Mesothelial cell of epicardium (in vitro differentiated cells): ENCODE results near the gene CELF6. TPM values are rescaled to one million over a fixed set of nuclear protein-coding genes. Genes with fewer than 3 reads are reported as not detected.

Experiments used
- DNase-seq, 2 experiments: peaks; one replicate each; pipeline ENCODE4 v3.0.0; 2021; ENCODE audit warnings: low spot score in 2 of 2; ENCODE audit not compliant: unreplicated experiment in 2 of 2
- H3K27ac Mint-ChIP-seq: 2 replicates; pipeline ENCODE4 v1.8.0; 2021; ENCODE audit warnings: mixed read lengths
- H3K27me3 Mint-ChIP-seq: 2 replicates; pipeline ENCODE4 v1.8.0; 2021; ENCODE audit warnings: low read depth, mixed read lengths
- H3K36me3 Mint-ChIP-seq: 2 replicates; pipeline ENCODE4 v1.8.0; 2021; ENCODE audit warnings: mixed read lengths
- H3K4me1 Mint-ChIP-seq: 2 replicates; pipeline ENCODE4 v1.8.0; 2021; ENCODE audit warnings: mixed read lengths
- H3K4me3 Mint-ChIP-seq: 2 replicates; pipeline ENCODE4 v1.8.0; 2021; ENCODE audit warnings: mild to moderate bottlenecking, moderate library complexity, mixed read lengths
- H3K9me3 Mint-ChIP-seq: 2 replicates; pipeline ENCODE4 v1.8.0; 2021; ENCODE audit warnings: mixed read lengths
- CTCF ChIP-seq: fragments of 200-600 bp; sonication (generic); IDR thresholded peaks from one replicate; pipeline ENCODE4 v1.5.0; 2021; ENCODE audit warnings: antibody characterized with exemption; ENCODE audit not compliant: unreplicated experiment
- total RNA-seq: library from RNA; stranded (reverse); gene quantifications from 3 replicates; pipeline ENCODE4 v1.2.1, GENCODE V29; 2021

The CELF6 gene
- total RNA-seq, 1 donor from 2014 or later, result 1.2 TPM

- Mint-ChIP-seq H3K4me3 (no peak overlapping the region), H3K9me3 (no peaks in the 10 kb centered on the region), H3K27me3 (no peaks in the 10 kb centered on the region), H3K4me1 (no peaks in the 10 kb centered on the region), H3K36me3 (peaks cover 6% of the 10 kb centered on the region), H3K27ac (no peak overlapping the region)
- no peak for DNase-seq
- TF ChIP-seq CTCF, result no peak
Measured at GRCh38 chr15:72358650-72359171, 38.8 kb upstream of the CELF6 start.

GRCh38 chr15:72358121-72358520, 38.2 kb upstream of the CELF6 start:
- no peaks in the 10 kb centered on the region for H3K27me3 Mint-ChIP-seq
- no peak for TF ChIP-seq CTCF
- H3K27ac Mint-ChIP-seq, result no peak overlapping the region
- H3K4me1 Mint-ChIP-seq, result no peaks in the 10 kb centered on the region
- no peak for DNase-seq
- H3K9me3 Mint-ChIP-seq, result no peaks in the 10 kb centered on the region
- peaks cover 9% of the 10 kb centered on the region for H3K36me3 Mint-ChIP-seq
- H3K4me3 Mint-ChIP-seq, result no peak overlapping the region

GRCh38 chr15:72354496-72354895, 34.5 kb upstream of the CELF6 start:
- Mint-ChIP-seq H3K4me3 (no peak overlapping the region), H3K27ac (no peak overlapping the region), H3K4me1 (no peaks in the 10 kb centered on the region), H3K36me3 (peaks cover 16% of the 10 kb centered on the region), H3K27me3 (no peaks in the 10 kb centered on the region), H3K9me3 (no peaks in the 10 kb centered on the region)
- DNase-seq, result no peak
- TF ChIP-seq CTCF, result no peak

- Mint-ChIP-seq H3K36me3 (peaks cover 29% of the 10 kb centered on the region), H3K27me3 (no peaks in the 10 kb centered on the region), H3K9me3 (no peaks in the 10 kb centered on the region), H3K4me3 (no peak overlapping the region), H3K27ac (no peak overlapping the region), H3K4me1 (no peaks in the 10 kb centered on the region)
- DNase-seq, result no peak
- no peak for TF ChIP-seq CTCF
Measured at GRCh38 chr15:72353266-72353665, 33.3 kb upstream of the CELF6 start.

GRCh38 chr15:72345806-72346205, 25.8 kb upstream of the CELF6 start:
- H3K27me3 Mint-ChIP-seq, result no peaks in the 10 kb centered on the region
- no peak overlapping the region for H3K27ac Mint-ChIP-seq
- H3K9me3 Mint-ChIP-seq, result no peaks in the 10 kb centered on the region

More at GRCh38 chr15:72345806-72346205, 25.8 kb upstream of the CELF6 start:
- no peak for DNase-seq
- no peak for TF ChIP-seq CTCF
- Mint-ChIP-seq H3K4me1 (no peaks in the 10 kb centered on the region), H3K36me3 (peaks cover 27% of the 10 kb centered on the region), H3K4me3 (no peak overlapping the region)
